Stomach (tissue), 4 donors: ENCODE results near the gene GVQW3.

Experiments
- EP300 ChIP-seq: sonication (generic); formaldehyde crosslinking; IDR thresholded peaks from one replicate; pipeline ENCODE4 v1.6.1; 2017; ENCODE audit warnings: antibody characterized with exemption
- POLR2A ChIP-seq, 4 donors: fragments of 450-650 bp; IDR thresholded peaks; one replicate each; pipeline ENCODE4 v1.6.1; 2016; ENCODE audit warnings: antibody characterized with exemption in 4 of 4, control low read depth in 2 of 4, mild to moderate bottlenecking in 1 of 4, moderate library complexity in 1 of 4
- POLR2AphosphoS5 ChIP-seq, 3 donors: sonication (generic); formaldehyde crosslinking; IDR thresholded peaks; one replicate each; pipeline ENCODE4 v1.6.1; 2016; ENCODE audit warnings: antibody characterized with exemption in 3 of 3
- TF ChIP-seq, protein P1 (sequence below), 7 experiments: fragments of 450-650 bp in 4 of 7; fragments of 200-600 bp in 3 of 7; sonication (generic) in 3 of 7; IDR thresholded peaks; one replicate each; pipeline ENCODE4 v1.5.1; 2016 to 2019; ENCODE audit warnings: antibody characterized with exemption in 7 of 7, control low read depth in 2 of 7, mild to moderate bottlenecking in 1 of 7

DNA sequence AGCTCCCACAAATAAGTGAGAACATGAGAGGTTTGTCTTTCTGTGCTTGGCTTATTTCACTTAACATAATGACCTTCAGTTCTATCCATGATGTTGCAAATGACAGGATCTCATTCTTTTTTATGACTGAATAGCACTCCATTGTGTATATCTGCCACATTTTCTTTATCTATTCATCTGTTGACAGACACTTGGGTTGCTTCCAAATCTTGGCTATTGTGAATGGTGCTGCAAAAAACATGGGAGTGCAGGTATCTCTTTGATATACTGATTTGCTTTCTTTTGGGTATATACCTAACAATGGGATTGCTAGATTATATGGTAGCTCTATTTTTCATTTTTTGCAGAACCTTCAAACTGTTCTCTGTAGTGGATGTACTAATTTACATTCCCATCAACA, 13.3 kb downstream of the GVQW3 start:
- TF ChIP-seq, protein P1, sequence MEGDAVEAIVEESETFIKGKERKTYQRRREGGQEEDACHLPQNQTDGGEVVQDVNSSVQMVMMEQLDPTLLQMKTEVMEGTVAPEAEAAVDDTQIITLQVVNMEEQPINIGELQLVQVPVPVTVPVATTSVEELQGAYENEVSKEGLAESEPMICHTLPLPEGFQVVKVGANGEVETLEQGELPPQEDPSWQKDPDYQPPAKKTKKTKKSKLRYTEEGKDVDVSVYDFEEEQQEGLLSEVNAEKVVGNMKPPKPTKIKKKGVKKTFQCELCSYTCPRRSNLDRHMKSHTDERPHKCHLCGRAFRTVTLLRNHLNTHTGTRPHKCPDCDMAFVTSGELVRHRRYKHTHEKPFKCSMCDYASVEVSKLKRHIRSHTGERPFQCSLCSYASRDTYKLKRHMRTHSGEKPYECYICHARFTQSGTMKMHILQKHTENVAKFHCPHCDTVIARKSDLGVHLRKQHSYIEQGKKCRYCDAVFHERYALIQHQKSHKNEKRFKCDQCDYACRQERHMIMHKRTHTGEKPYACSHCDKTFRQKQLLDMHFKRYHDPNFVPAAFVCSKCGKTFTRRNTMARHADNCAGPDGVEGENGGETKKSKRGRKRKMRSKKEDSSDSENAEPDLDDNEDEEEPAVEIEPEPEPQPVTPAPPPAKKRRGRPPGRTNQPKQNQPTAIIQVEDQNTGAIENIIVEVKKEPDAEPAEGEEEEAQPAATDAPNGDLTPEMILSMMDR (IDR thresholded peaks at IDR 0.05): no peak
- no peak for TF ChIP-seq POLR2A (IDR thresholded peaks at IDR 0.05)
- no peak for TF ChIP-seq POLR2AphosphoS5 (IDR thresholded peaks at IDR 0.05)
- no peak for TF ChIP-seq EP300
